AG10803 (cell line): Measurements from ENCODE around the gene SEZ6L2.
"Not testable (repeated sequence)": the region's sequence is repeated elsewhere in the genome, so short reads cannot be mapped to it uniquely, and the experiment has no call there.

Source experiments
- DNase-seq: peaks from one replicate; pipeline ENCODE4 v3.0.0; 2010; ENCODE audit warnings: low read depth
- H3K4me3 ChIP-seq: 2 replicates; pipeline ENCODE4 v1.5.1; 2011; ENCODE audit warnings: mild to moderate bottlenecking, low read length, control low read depth
- CTCF ChIP-seq: conservative IDR thresholded peaks from 2 replicates; pipeline ENCODE4 v1.5.1; 2011; ENCODE audit warnings: mild to moderate bottlenecking, low read length, control low read depth, inconsistent platforms

The SEZ6L2 gene

GRCh38 chr16:29916979-29917378 is 17.6 kb upstream of the SEZ6L2 start:
- DNase-seq, result no peak
- TF ChIP-seq CTCF, result no peak
- no peak overlapping the region for H3K4me3 ChIP-seq

- no peak for DNase-seq
- no peak for TF ChIP-seq CTCF
- H3K4me3 ChIP-seq, result no peak overlapping the region
Measured at GRCh38 chr16:29915590-29916247, 16.4 kb upstream of the SEZ6L2 start.

GRCh38 chr16:29913514-29913913 is 14.2 kb upstream of the SEZ6L2 start:
- H3K4me3 ChIP-seq, result no peak overlapping the region
- TF ChIP-seq CTCF, result no peak
- DNase-seq, result no peak

GRCh38 chr16:29912087-29912486 is 12.7 kb upstream of the SEZ6L2 start:
- TF ChIP-seq CTCF, result no peak
- no peak overlapping the region for H3K4me3 ChIP-seq
- no peak for DNase-seq

- H3K4me3 ChIP-seq, result no peak overlapping the region
- no peak for DNase-seq
- TF ChIP-seq CTCF, result no peak
Measured at GRCh38 chr16:29911676-29912010, 12.3 kb upstream of the SEZ6L2 start.

- DNase-seq, result no peak
- no peak for TF ChIP-seq CTCF
- no peak overlapping the region for H3K4me3 ChIP-seq
Measured at GRCh38 chr16:29910819-29911675, 11.7 kb upstream of the SEZ6L2 start.

GRCh38 chr16:29909851-29910250 is 10.5 kb upstream of the SEZ6L2 start:
- H3K4me3 ChIP-seq, DNase-seq: not testable (repeated sequence)
